ENCODE measurements around the gene SNX8.

- no peak for TF ChIP-seq CTCF (conservative IDR thresholded peaks at IDR 0.05; ENCODE audit: low read length)
- TF ChIP-seq EZH2phosphoT487 (IDR thresholded peaks at IDR 0.05; ENCODE audit: borderline replicate concordance, low read depth, low read length): no peak
Measured at GRCh38 chr7:2256306-2257045, 57.8 kb downstream of the SNX8 start.

Data from OCI-LY7 (cell line).